Breast epithelium (tissue), 4 donors: ENCODE data around the gene AQP5. TPM values are rescaled to one million over a fixed set of nuclear protein-coding genes. Genes with fewer than 3 reads are reported as not detected.
"Not testable (repeated sequence)": the region's sequence is repeated elsewhere in the genome, so short reads cannot be mapped to it uniquely, and the experiment has no call there.

Source experiments
- DNase-seq, 2 donors: peaks; one replicate each; pipeline ENCODE4 v3.0.0-alpha.2; 2019; ENCODE audit warnings: low spot score in 2 of 2
- H3K27ac ChIP-seq, 2 donors: fragments of 200-600 bp; sonication (generic) in 1 of 2; one replicate each; pipeline ENCODE4 v1.5.1; 2016 to 2019; ENCODE audit warnings: mild to moderate bottlenecking in 1 of 2
- H3K27me3 ChIP-seq, 2 donors: fragments of 200-600 bp; sonication (generic) in 1 of 2; one replicate each; pipeline versions ENCODE4 v1.5.1 to v1.6.0; 2017 to 2019; ENCODE audit warnings: control low read depth in 1 of 2, mild to moderate bottlenecking in 1 of 2
- H3K36me3 ChIP-seq: fragments of 200-600 bp; one replicate; pipeline ENCODE4 v1.5.1; 2019
- H3K4me1 ChIP-seq, 2 donors: fragments of 200-600 bp; sonication (generic); one replicate each; pipeline ENCODE4 v1.5.1; 2016 to 2019; ENCODE audit warnings: control low read depth in 1 of 2
- H3K4me3 ChIP-seq, 3 donors: fragments of 200-600 bp; sonication (generic); 1 replicate in 2 of 3; 2 replicates in 1 of 3; pipeline ENCODE4 v1.5.1; 2016 to 2019; ENCODE audit warnings: mild to moderate bottlenecking in 3 of 3, moderate library complexity in 2 of 3
- H3K9me3 ChIP-seq, 2 donors: fragments of 200-600 bp; sonication (generic) in 1 of 2; one replicate each; pipeline ENCODE4 v1.5.1; 2016 to 2019; ENCODE audit warnings: control low read depth in 1 of 2
- POLR2A ChIP-seq: fragments of 450-650 bp; IDR thresholded peaks from one replicate; pipeline ENCODE4 v1.6.1; 2016; ENCODE audit warnings: antibody characterized with exemption, mild to moderate bottlenecking, moderate library complexity
- POLR2AphosphoS5 ChIP-seq, 3 donors: sonication (generic); formaldehyde crosslinking; IDR thresholded peaks; one replicate each; pipeline ENCODE4 v1.6.1; 2017; ENCODE audit warnings: antibody characterized with exemption in 3 of 3
- intact Hi-C: fragments of 100-400 bp; cut with DNase I; formaldehyde crosslinking; loops from one replicate; pipeline ENCODE4 v1.15.1; 2023; ENCODE audit warnings: low total_unique reads
- total RNA-seq, 3 donors: library from RNA; depleted of rRNA; stranded (reverse); fragments of >200 nt; gene quantifications; one replicate each; pipeline ENCODE4 v1.1.0, GENCODE V29; 2016
- TF ChIP-seq, protein P1 (sequence below), 3 donors: fragments of 450-650 bp; IDR thresholded peaks; one replicate each; pipeline ENCODE4 v1.5.1; 2016 to 2017; ENCODE audit warnings: antibody characterized with exemption in 3 of 3, mild to moderate bottlenecking in 3 of 3, moderate library complexity in 3 of 3

Gene AQP5
- total RNA-seq, 3 donors from 2014 or later = 3.1 to 4.6 TPM; not detected in 1

- H3K27me3 ChIP-seq = no peaks in the 10 kb centered on the region
- intact Hi-C loops = no loop called here
- TF ChIP-seq POLR2A (no peak), POLR2AphosphoS5 (IDR thresholded peaks at IDR 0.05) (no peak)
- TF ChIP-seq, protein P1, sequence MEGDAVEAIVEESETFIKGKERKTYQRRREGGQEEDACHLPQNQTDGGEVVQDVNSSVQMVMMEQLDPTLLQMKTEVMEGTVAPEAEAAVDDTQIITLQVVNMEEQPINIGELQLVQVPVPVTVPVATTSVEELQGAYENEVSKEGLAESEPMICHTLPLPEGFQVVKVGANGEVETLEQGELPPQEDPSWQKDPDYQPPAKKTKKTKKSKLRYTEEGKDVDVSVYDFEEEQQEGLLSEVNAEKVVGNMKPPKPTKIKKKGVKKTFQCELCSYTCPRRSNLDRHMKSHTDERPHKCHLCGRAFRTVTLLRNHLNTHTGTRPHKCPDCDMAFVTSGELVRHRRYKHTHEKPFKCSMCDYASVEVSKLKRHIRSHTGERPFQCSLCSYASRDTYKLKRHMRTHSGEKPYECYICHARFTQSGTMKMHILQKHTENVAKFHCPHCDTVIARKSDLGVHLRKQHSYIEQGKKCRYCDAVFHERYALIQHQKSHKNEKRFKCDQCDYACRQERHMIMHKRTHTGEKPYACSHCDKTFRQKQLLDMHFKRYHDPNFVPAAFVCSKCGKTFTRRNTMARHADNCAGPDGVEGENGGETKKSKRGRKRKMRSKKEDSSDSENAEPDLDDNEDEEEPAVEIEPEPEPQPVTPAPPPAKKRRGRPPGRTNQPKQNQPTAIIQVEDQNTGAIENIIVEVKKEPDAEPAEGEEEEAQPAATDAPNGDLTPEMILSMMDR (IDR thresholded peaks at IDR 0.05) = no peak
- no peak overlapping the region for H3K27ac ChIP-seq
- H3K4me3 ChIP-seq = no peak overlapping the region
- no peaks in the 10 kb centered on the region for H3K36me3 ChIP-seq
- no peaks in the 10 kb centered on the region for H3K9me3 ChIP-seq
- DNase-seq = no peak
- no peaks in the 10 kb centered on the region for H3K4me1 ChIP-seq
Observed at GRCh38 chr12:49982246-49983087, 20.8 kb downstream of the AQP5 start.

DNA sequence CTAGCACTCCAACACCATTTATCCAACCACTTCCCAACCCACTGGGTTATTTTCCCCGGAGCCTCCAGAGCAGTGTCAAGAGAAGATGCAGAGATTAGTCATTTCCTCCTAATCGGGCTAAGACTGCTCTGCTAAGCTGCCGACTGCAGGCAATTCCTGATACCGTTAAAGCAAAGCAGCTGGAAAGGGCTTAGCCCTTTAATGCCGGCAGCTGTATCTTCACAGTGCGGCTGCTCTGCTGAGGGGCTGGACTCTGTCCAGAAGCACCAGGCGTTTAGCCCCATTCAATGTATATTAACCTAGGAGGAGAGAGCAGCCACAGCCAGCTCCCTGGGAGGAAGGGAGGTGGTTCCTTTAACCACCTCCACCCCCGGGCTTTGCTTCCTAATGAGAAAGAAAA lies 22.2 kb downstream of the AQP5 start:
- DNase-seq = no peak
- Histone ChIP-seq H3K9me3 (no peaks in the 10 kb centered on the region), H3K36me3 (no peaks in the 10 kb centered on the region), H3K4me3 (peak overlapping the region in 1 of 3 donors; percentile 22), H3K27ac (no peak overlapping the region), H3K27me3 (no peaks in the 10 kb centered on the region), H3K4me1 (no peaks in the 10 kb centered on the region)
- intact Hi-C loops = no loop called here
- TF ChIP-seq, protein P1 (IDR thresholded peaks at IDR 0.05) = no peak
- no peak for TF ChIP-seq POLR2AphosphoS5 (IDR thresholded peaks at IDR 0.05)
- no peak for TF ChIP-seq POLR2A

DNA sequence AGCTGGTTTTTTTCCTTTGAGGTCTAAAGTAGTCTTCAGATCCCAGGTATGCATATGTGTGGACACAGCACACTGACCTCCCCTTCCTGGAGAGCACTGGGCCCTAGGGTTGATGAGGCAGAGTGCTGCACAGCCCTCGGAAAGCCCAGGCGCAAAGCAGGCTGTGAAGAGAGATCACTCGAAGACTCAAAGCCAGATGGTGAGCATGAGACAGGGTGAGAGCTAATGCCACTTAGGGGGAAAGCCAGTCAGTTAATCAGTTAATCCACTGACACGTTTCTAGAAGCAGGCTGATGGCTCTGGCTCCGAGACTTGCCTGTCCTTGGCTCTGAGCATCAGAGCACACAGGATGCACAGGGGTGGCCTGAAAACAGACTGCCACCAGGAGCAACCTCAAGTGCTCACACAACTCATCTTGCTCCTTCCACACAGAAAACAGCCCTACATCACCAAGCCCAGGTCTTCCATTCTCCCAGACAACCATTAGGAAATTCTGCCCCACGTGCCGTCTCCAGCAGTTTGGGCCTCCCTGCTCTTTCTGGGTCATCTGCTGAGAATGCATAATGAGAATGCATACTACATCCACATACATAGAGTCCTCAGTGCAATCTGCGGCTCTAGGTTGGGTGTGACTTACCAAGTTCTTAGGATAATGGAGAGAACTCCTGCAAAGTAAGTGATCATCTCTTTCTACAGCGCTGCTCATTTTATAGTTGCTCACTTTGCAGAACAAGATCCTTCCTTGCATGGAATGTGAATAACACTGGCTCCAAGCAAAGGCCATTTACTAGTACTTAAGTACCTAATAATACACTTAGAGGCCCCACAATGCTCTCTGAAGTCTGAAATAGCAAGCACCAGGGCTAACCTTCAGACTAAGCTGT lies 23.0 kb downstream of the AQP5 start:
- no peaks in the 10 kb centered on the region for H3K9me3 ChIP-seq
- no peaks in the 10 kb centered on the region for H3K36me3 ChIP-seq
- no peak for TF ChIP-seq POLR2AphosphoS5 (IDR thresholded peaks at IDR 0.05)
- no peaks in the 10 kb centered on the region for H3K4me1 ChIP-seq
- no peak for DNase-seq
- no peak overlapping the region for H3K4me3 ChIP-seq
- H3K27me3 ChIP-seq = no peaks in the 10 kb centered on the region
- intact Hi-C loops = no loop called here
- no peak overlapping the region for H3K27ac ChIP-seq

DNA sequence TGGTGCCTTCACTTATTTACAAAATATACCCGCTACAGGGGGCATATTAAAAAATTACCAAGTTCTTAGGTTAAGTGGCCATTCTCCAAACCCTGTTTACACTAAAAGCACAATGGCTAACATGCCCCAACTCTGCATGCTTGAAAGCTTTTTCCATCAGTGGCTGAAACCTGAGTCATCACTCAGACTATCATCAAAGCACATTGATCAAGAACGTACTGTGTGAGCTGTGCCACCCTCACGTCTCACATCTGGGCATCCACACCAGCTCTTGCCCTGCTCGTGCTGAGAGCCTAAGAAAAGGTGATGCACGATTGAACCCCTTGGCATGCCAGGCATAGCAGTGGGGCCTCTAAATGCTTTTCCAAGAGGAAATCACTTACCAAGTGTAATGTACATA lies 24.3 kb downstream of the AQP5 start:
- H3K9me3 ChIP-seq = no peaks in the 10 kb centered on the region
- no peak for DNase-seq
- H3K4me3 ChIP-seq = no peak overlapping the region
- no peaks in the 10 kb centered on the region for H3K36me3 ChIP-seq
- TF ChIP-seq POLR2A = no peak
- no peak for TF ChIP-seq POLR2AphosphoS5 (IDR thresholded peaks at IDR 0.05)
- H3K4me1 ChIP-seq = no peaks in the 10 kb centered on the region
- H3K27me3 ChIP-seq = no peaks in the 10 kb centered on the region
- intact Hi-C loops = no loop called here
- no peak overlapping the region for H3K27ac ChIP-seq

- H3K27me3 ChIP-seq, H3K4me1 ChIP-seq, H3K4me3 ChIP-seq, H3K27ac ChIP-seq, intact Hi-C loops, H3K9me3 ChIP-seq, DNase-seq, H3K36me3 ChIP-seq: not testable (repeated sequence)
Observed at GRCh38 chr12:49986476-49986875, 24.8 kb downstream of the AQP5 start.

- DNase-seq = no peak
- no peak for TF ChIP-seq POLR2AphosphoS5 (IDR thresholded peaks at IDR 0.05)
- no peak for TF ChIP-seq POLR2A
- TF ChIP-seq, protein P1 (IDR thresholded peaks at IDR 0.05) = no peak
- Histone ChIP-seq H3K36me3 (no peaks in the 10 kb centered on the region), H3K27ac (no peak overlapping the region), H3K27me3 (no peaks in the 10 kb centered on the region), H3K4me3 (no peak overlapping the region), H3K9me3 (no peaks in the 10 kb centered on the region), H3K4me1 (no peaks in the 10 kb centered on the region)
- intact Hi-C loops = no loop called here
Observed at GRCh38 chr12:49987625-49988303, 26.1 kb downstream of the AQP5 start.

- H3K27ac ChIP-seq, DNase-seq, H3K36me3 ChIP-seq, H3K9me3 ChIP-seq, H3K27me3 ChIP-seq, intact Hi-C loops, H3K4me3 ChIP-seq, H3K4me1 ChIP-seq: not testable (repeated sequence)
Observed at GRCh38 chr12:49989400-49989799, 27.7 kb downstream of the AQP5 start.
